ENCODE results near the gene ABCC8.

Gene ABCC8

GRCh38 chr11:17410606-17411379, 65.9 kb downstream of the ABCC8 start:
- no peak for DNase-seq (ENCODE audit: low read depth)
- H3K4me3 ChIP-seq (ENCODE audit: low read depth, low read length): no peak overlapping the region

- no peak overlapping the region for H3K4me3 ChIP-seq (ENCODE audit: low read depth, low read length)
- no peak for DNase-seq (ENCODE audit: low read depth)
Observed at GRCh38 chr11:17408641-17409040, 68.0 kb downstream of the ABCC8 start.

GRCh38 chr11:17408026-17408425, 68.6 kb downstream of the ABCC8 start:
- DNase-seq (ENCODE audit: low read depth): no peak
- no peak overlapping the region for H3K4me3 ChIP-seq (ENCODE audit: low read depth, low read length)

- no peak overlapping the region for H3K4me3 ChIP-seq (ENCODE audit: low read depth, low read length)
- no peak for DNase-seq (ENCODE audit: low read depth)
Observed at GRCh38 chr11:17407575-17407974, 69.1 kb downstream of the ABCC8 start.

- DNase-seq (ENCODE audit: low read depth): no peak
- H3K4me3 ChIP-seq (ENCODE audit: low read depth, low read length): no peak overlapping the region
Observed at GRCh38 chr11:17406818-17407149, 69.9 kb downstream of the ABCC8 start.

- no peak for DNase-seq (ENCODE audit: low read depth)
- H3K4me3 ChIP-seq (ENCODE audit: low read depth, low read length): no peak overlapping the region
Observed at GRCh38 chr11:17406082-17406817, 70.4 kb downstream of the ABCC8 start.

GRCh38 chr11:17405232-17406005, 71.2 kb downstream of the ABCC8 start:
- H3K4me3 ChIP-seq (ENCODE audit: low read depth, low read length): no peak overlapping the region
- no peak for DNase-seq (ENCODE audit: low read depth)

GRCh38 chr11:17403980-17404759, 72.5 kb downstream of the ABCC8 start:
- no peak for DNase-seq (ENCODE audit: low read depth)

GRCh38 chr11:17402486-17402885, 74.2 kb downstream of the ABCC8 start:
- DNase-seq (ENCODE audit: low read depth): no peak
- H3K4me3 ChIP-seq (ENCODE audit: low read depth, low read length): no peak overlapping the region

More at GRCh38 chr11:17403980-17404759, 72.5 kb downstream of the ABCC8 start:
- no peak overlapping the region for H3K4me3 ChIP-seq (ENCODE audit: low read depth, low read length)

- H3K4me3 ChIP-seq (ENCODE audit: low read depth, low read length): no peak overlapping the region
- no peak for DNase-seq (ENCODE audit: low read depth)
Observed at GRCh38 chr11:17401841-17402240, 74.8 kb downstream of the ABCC8 start.

- no peak overlapping the region for H3K4me3 ChIP-seq (ENCODE audit: low read depth, low read length)
- DNase-seq (ENCODE audit: low read depth): no peak
Observed at GRCh38 chr11:17401316-17401715, 75.3 kb downstream of the ABCC8 start.

GRCh38 chr11:17400048-17400775, 76.4 kb downstream of the ABCC8 start:
- H3K4me3 ChIP-seq (ENCODE audit: low read depth, low read length): no peak overlapping the region
- DNase-seq (ENCODE audit: low read depth): no peak

- DNase-seq (ENCODE audit: low read depth): no peak
- no peak overlapping the region for H3K4me3 ChIP-seq (ENCODE audit: low read depth, low read length)
Observed at GRCh38 chr11:17399236-17399635, 77.4 kb downstream of the ABCC8 start.

GRCh38 chr11:17397311-17398002, 79.2 kb downstream of the ABCC8 start:
- no peak overlapping the region for H3K4me3 ChIP-seq (ENCODE audit: low read depth, low read length)

GRCh38 chr11:17396598-17397310, 79.9 kb downstream of the ABCC8 start:
- no peak overlapping the region for H3K4me3 ChIP-seq (ENCODE audit: low read depth, low read length)
- DNase-seq (ENCODE audit: low read depth): no peak

More at GRCh38 chr11:17397311-17398002, 79.2 kb downstream of the ABCC8 start:
- DNase-seq (ENCODE audit: low read depth): no peak

- H3K4me3 ChIP-seq (ENCODE audit: low read depth, low read length): no peak overlapping the region
- no peak for DNase-seq (ENCODE audit: low read depth)
Observed at GRCh38 chr11:17395978-17396377, 80.7 kb downstream of the ABCC8 start.

GRCh38 chr11:17395554-17395961, 81.1 kb downstream of the ABCC8 start:
- DNase-seq (ENCODE audit: low read depth): no peak
- H3K4me3 ChIP-seq (ENCODE audit: low read depth, low read length): no peak overlapping the region
